HepG2 (cell line): ENCODE results near the gene VEGFA.
A peak's percentile ranks its signal among the peaks of the same experiment; 100 is the strongest.

Source experiments
- CTCF ChIP-seq: sonication (generic); formaldehyde crosslinking; IDR thresholded peaks from 2 replicates; pipeline ENCODE4 v1.5.0; 2020; ENCODE audit warnings: mild to moderate bottlenecking, missing genetic modification reagents, moderate library complexity
- KLF11 ChIP-seq: IDR thresholded peaks from 2 replicates; pipeline ENCODE4 v1.6.1; 2016; ENCODE audit warnings: missing compliant biosample characterization
- NBN ChIP-seq: fragments of 450-650 bp; conservative IDR thresholded peaks from 2 replicates; pipeline ENCODE4 v1.6.1; 2017
- PLSCR1 ChIP-seq: sonication (generic); formaldehyde crosslinking; IDR thresholded peaks from 2 replicates; pipeline ENCODE4 v1.5.0; 2020; ENCODE audit warnings: missing genetic modification reagents, mild to moderate bottlenecking, borderline replicate concordance
- REST ChIP-seq, 2 experiments: IDR thresholded peaks; 2 replicates each; pipeline ENCODE4 v1.6.1; 2011 to 2012; ENCODE audit warnings: low read length in 2 of 2, borderline replicate concordance in 1 of 2, low read depth in 1 of 2, mild to moderate bottlenecking in 1 of 2, moderate library complexity in 1 of 2
- SETDB1 ChIP-seq: sonication (generic); formaldehyde crosslinking; IDR thresholded peaks from 2 replicates; pipeline ENCODE4 v1.5.1; 2020; ENCODE audit warnings: missing genetic modification reagents, mild to moderate bottlenecking, borderline replicate concordance
- TP53 ChIP-seq: sonication (generic); formaldehyde crosslinking; conservative IDR thresholded peaks from 2 replicates; pipeline ENCODE4 v1.4.0; 2020; ENCODE audit warnings: missing genetic modification reagents
- YEATS4 ChIP-seq: sonication (generic); formaldehyde crosslinking; IDR thresholded peaks from 2 replicates; pipeline ENCODE4 v1.4.0; 2020; ENCODE audit warnings: missing genetic modification reagents, borderline replicate concordance
- ZNF142 ChIP-seq: sonication (generic); formaldehyde crosslinking; IDR thresholded peaks from 2 replicates; pipeline ENCODE4 v1.4.0; 2020; ENCODE audit warnings: missing genetic modification reagents
- ZNF263 ChIP-seq: sonication (generic); formaldehyde crosslinking; IDR thresholded peaks from 2 replicates; pipeline ENCODE4 v1.4.0; 2020; ENCODE audit warnings: missing genetic modification reagents
- ZNF749 ChIP-seq: sonication (generic); formaldehyde crosslinking; IDR thresholded peaks from 2 replicates; pipeline ENCODE4 v1.8.0; 2022; ENCODE audit warnings: mild to moderate bottlenecking, missing genetic modification reagents, moderate library complexity, borderline replicate concordance

GRCh38 chr6:43796903-43797890 is 27.2 kb downstream of the VEGFA start:
- TF ChIP-seq KLF11 (no peak), PLSCR1 (CRISPR knock-in tag) (no peak), ZNF263 (no peak), CTCF (peak; percentile 62), YEATS4 (no peak), NBN (no peak), REST (IDR thresholded peaks at IDR 0.05; ENCODE audit: borderline replicate concordance in 1 of 2, low read depth in 1 of 2, low read length in 2 of 2) (no peak), SETDB1 (CRISPR knock-in tag) (no peak), ZNF142 (no peak), ZNF749 (CRISPR knock-in tag) (no peak), TP53 (CRISPR knock-in tag) (no peak)
